HG03432 (cell line): Measurements from ENCODE around the gene DENND1A.
"Not testable (repeated sequence)": the region's sequence is repeated elsewhere in the genome, so short reads cannot be mapped to it uniquely, and the experiment has no call there.

Source experiments
- ATAC-seq: cut with Tn5 transposase; IDR thresholded peaks from one replicate; pipeline ENCODE4 v1.9.1; 2021; ENCODE audit warnings: mild to moderate bottlenecking, moderate library complexity; ENCODE audit not compliant: unreplicated experiment

DENND1A gene

GRCh38 chr9:123947326-123947725, 17.4 kb upstream of the DENND1A start:
- no peak for ATAC-seq

- ATAC-seq, result no peak
Measured at GRCh38 chr9:123946101-123946821, 16.3 kb upstream of the DENND1A start.

- ATAC-seq, result no peak
Measured at GRCh38 chr9:123945532-123945931, 15.6 kb upstream of the DENND1A start.

GRCh38 chr9:123944464-123944863, 14.5 kb upstream of the DENND1A start:
- not testable (repeated sequence) for ATAC-seq

GRCh38 chr9:123943671-123944070, 13.7 kb upstream of the DENND1A start:
- ATAC-seq, result no peak

GRCh38 chr9:123942542-123942941, 12.6 kb upstream of the DENND1A start:
- ATAC-seq, result no peak

GRCh38 chr9:123941524-123942070, 11.7 kb upstream of the DENND1A start:
- ATAC-seq, result no peak

GRCh38 chr9:123940721-123941523, 11.0 kb upstream of the DENND1A start:
- peak; percentile 71 for ATAC-seq

- no peak for ATAC-seq
Measured at GRCh38 chr9:123938401-123938800, 8.5 kb upstream of the DENND1A start.

- not testable (repeated sequence) for ATAC-seq
Measured at GRCh38 chr9:123936575-123936974, 6.6 kb upstream of the DENND1A start.

GRCh38 chr9:123933440-123934212, 3.7 kb upstream of the DENND1A start:
- no peak for ATAC-seq

GRCh38 chr9:123929177-123929869, 603 bp downstream of the DENND1A start:
- ATAC-seq, result peak; percentile 28

- ATAC-seq, result no peak
Measured at GRCh38 chr9:123928533-123929176, 1.3 kb downstream of the DENND1A start.

GRCh38 chr9:123927625-123928532, 2.0 kb downstream of the DENND1A start:
- ATAC-seq, result no peak

GRCh38 chr9:123926941-123927340, 3.0 kb downstream of the DENND1A start:
- ATAC-seq, result no peak

- no peak for ATAC-seq
Measured at GRCh38 chr9:123925819-123926218, 4.1 kb downstream of the DENND1A start.

- no peak for ATAC-seq
Measured at GRCh38 chr9:123925161-123925560, 4.8 kb downstream of the DENND1A start.

GRCh38 chr9:123924727-123925126, 5.2 kb downstream of the DENND1A start:
- ATAC-seq, result no peak

- ATAC-seq, result no peak
Measured at GRCh38 chr9:123923884-123924283, 6.0 kb downstream of the DENND1A start.
